ENCODE measurements around the gene CHFR. TPM values are rescaled to one million over a fixed set of nuclear protein-coding genes. Genes with fewer than 3 reads are reported as not detected.
"Not testable (repeated sequence)": the region's sequence is repeated elsewhere in the genome, so short reads cannot be mapped to it uniquely, and the experiment has no call there.

CHFR gene
- total and polyA plus RNA-seq, 3 donors from 2014 or later, result 62.2 to 100 (median 89.6) TPM

DNA sequence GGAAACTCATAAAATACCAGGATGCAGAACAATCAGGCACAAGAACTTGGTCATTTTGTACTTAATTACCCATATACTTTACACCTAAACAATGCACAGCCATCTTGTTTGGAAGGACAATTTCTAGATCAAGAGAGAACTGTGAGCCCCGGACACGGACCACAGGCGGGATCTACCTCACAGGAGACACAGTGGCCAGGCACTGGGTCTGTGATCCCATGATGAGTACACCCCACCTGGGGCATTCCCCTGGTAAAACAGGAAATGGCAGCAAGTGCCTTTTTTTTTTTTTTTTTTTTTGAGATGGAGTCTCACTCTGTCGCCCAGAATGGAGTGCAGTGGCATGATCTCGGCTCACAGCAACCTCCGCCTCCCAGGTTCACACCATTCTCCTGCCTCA lies 74.0 kb downstream of the CHFR start:
- WGBS, 2 donors, result 93 to 97% methylated on average over 6 of the region's 6 CpGs
- no peaks in the 10 kb centered on the region for H3K27me3 ChIP-seq
- no peaks in the 10 kb centered on the region for H3K9me3 ChIP-seq
- no peak for DNase-seq
- H3K4me1 ChIP-seq, result no peaks in the 10 kb centered on the region
- intact Hi-C loops (cut with DNase I; ENCODE audit: low total_unique reads), result no loop called here
- TF ChIP-seq POLR2A (IDR thresholded peaks at IDR 0.05), result no peak
- TF ChIP-seq, protein P1, sequence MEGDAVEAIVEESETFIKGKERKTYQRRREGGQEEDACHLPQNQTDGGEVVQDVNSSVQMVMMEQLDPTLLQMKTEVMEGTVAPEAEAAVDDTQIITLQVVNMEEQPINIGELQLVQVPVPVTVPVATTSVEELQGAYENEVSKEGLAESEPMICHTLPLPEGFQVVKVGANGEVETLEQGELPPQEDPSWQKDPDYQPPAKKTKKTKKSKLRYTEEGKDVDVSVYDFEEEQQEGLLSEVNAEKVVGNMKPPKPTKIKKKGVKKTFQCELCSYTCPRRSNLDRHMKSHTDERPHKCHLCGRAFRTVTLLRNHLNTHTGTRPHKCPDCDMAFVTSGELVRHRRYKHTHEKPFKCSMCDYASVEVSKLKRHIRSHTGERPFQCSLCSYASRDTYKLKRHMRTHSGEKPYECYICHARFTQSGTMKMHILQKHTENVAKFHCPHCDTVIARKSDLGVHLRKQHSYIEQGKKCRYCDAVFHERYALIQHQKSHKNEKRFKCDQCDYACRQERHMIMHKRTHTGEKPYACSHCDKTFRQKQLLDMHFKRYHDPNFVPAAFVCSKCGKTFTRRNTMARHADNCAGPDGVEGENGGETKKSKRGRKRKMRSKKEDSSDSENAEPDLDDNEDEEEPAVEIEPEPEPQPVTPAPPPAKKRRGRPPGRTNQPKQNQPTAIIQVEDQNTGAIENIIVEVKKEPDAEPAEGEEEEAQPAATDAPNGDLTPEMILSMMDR (IDR thresholded peaks at IDR 0.05), result no peak
- H3K36me3 ChIP-seq (ENCODE audit: low read depth, missing control alignments), result no peaks in the 10 kb centered on the region
- H3K27ac ChIP-seq, result no peak overlapping the region
- no peak overlapping the region for H3K4me3 ChIP-seq

DNA sequence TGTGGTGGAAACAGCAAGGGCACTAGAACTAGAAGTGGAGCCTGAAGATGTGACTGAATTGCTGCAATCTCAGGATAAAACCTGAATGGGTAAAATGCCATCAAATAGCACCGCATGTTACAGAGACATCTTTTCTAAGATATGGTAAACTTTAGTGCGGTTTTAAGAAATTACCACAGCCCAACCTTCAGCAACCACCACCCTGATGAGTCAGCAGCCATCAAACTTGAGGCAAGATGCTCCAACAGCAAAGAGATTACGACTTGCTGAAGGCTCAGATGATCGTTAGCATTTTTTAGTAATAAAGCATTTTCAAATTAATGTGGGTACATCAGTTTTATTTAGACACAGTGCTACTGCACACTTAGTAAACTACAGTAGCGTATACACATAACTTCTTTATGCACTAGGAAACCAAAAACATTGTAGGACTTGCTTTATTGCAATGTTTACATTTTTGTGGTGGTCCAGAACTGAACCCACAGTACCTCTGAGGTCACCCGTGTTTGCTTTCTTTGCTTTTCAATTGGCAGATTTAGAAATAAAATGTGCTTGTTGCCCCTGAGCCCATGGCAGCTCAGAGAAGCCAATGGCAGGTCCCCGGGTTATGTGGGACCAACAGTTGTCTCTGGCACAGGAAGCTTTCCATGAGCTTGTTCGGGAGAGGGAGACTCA lies 74.6 kb downstream of the CHFR start:
- intact Hi-C loops (cut with DNase I; ENCODE audit: low total_unique reads), result no loop called here
- H3K36me3 ChIP-seq (ENCODE audit: low read depth, missing control alignments), result no peaks in the 10 kb centered on the region
- WGBS, 2 donors, result 92 to 95% methylated on average over 8 of the region's 8 CpGs

DNA sequence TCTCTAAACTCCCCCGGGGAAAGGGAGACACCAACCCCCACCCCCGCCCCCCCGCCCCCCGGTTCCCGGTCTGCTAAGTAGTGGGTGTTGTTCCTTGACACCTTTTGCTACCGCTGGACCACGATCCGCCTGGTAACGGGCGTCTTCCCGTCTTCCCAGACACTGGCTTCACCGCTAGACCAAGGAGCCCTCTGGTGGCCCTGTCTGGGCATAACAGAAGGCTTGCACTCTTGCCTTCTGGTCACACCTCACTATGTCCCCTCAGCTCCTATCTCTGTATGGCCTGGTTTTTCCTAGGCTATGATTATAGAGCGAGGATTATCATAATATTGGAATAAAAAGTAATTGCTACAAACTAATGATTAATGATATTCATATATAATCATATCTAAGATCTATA lies 78.0 kb downstream of the CHFR start:
- H3K4me1 ChIP-seq; H3K27ac ChIP-seq; H3K27me3 ChIP-seq; H3K9me3 ChIP-seq; H3K36me3 ChIP-seq (ENCODE audit: low read depth, missing control alignments); intact Hi-C loops (cut with DNase I; ENCODE audit: low total_unique reads); H3K4me3 ChIP-seq: not testable (repeated sequence)
- WGBS, 2 donors, result 54 to 67% methylated on average over 8 to 13 of the region's 13 CpGs
- peak; percentile 73 for DNase-seq
- TF ChIP-seq, protein P1 (IDR thresholded peaks at IDR 0.05), result peak in 2 of 3 experiments; percentile 23 to 41

More for the DNA sequence above, 74.6 kb downstream of the CHFR start:
- DNase-seq, result no peak
- no peak overlapping the region for H3K4me3 ChIP-seq
- no peak for TF ChIP-seq POLR2A (IDR thresholded peaks at IDR 0.05)
- TF ChIP-seq, protein P1 (IDR thresholded peaks at IDR 0.05), result no peak
- H3K27ac ChIP-seq, result no peak overlapping the region
- H3K4me1 ChIP-seq, result no peaks in the 10 kb centered on the region
- no peaks in the 10 kb centered on the region for H3K27me3 ChIP-seq
- no peaks in the 10 kb centered on the region for H3K9me3 ChIP-seq

DNA sequence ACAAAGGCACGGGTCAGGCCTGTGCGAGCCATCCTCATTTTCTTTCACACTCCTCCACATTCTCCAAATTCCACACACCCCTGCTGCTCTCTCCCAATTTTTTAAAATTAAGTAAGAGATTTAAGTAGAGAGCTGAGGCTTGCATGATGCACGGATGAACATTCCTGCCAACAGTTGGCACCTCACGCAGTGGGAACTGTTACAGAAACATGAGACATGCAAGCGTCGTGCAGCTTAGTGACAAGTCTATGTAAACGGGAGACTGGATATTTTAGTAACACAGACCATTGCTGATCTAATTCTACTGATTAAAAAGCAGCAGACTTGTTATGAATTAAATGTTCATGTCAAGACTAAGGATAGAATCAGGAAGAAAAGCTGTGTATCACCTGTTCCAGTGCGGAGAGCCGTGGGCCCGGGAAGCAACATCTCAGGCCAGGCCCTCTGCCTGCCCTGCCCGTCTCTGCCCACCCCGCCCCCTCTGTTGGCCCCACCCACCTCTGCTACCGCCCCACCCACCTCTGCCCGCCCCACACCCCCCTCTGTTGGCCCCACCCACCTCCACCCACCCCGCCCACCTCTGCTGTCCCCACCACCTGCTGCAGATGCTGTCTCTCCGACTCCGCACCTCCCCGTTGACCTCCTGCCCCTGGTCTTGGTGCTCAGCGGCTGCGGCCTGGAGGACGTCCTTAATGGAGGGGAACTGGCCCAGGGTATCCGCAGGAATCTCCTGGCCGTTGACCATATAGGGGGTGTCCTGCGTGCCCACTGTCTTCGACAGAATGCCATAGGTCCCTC lies 79.9 kb downstream of the CHFR start:
- WGBS, 2 donors, result 64 to 72% methylated on average over 18 to 25 of the region's 25 CpGs
- Histone ChIP-seq H3K27me3 (no peaks in the 10 kb centered on the region), H3K27ac (no peak overlapping the region), H3K4me1 (peaks cover 2% of the 10 kb centered on the region), H3K9me3 (no peaks in the 10 kb centered on the region), H3K36me3 (ENCODE audit: low read depth, missing control alignments) (no peaks in the 10 kb centered on the region), H3K4me3 (no peak overlapping the region)
- intact Hi-C loops (cut with DNase I; ENCODE audit: low total_unique reads), result no loop called here
- DNase-seq, result no peak
- TF ChIP-seq, protein P1 (IDR thresholded peaks at IDR 0.05), result no peak
- TF ChIP-seq POLR2A (IDR thresholded peaks at IDR 0.05), result no peak

All from testis (tissue), 3 donors.